Tibial artery (tissue), 4 donors: ENCODE results near the gene MIDN.

Source experiments
- DNase-seq, 2 donors: peaks; one replicate each; pipeline ENCODE4 v3.0.0-alpha.2; 2019
- H3K27ac ChIP-seq, 2 donors: fragments of 200-600 bp; sonication (generic) in 1 of 2; 1 replicate in 1 of 2; 2 replicates in 1 of 2; pipeline ENCODE4 v1.5.1; 2018 to 2019; ENCODE audit warnings: mild to moderate bottlenecking in 1 of 2
- H3K27me3 ChIP-seq, 2 donors: fragments of 200-600 bp; sonication (generic) in 1 of 2; one replicate each; pipeline versions ENCODE4 v1.5.1 to v1.6.0; 2016 to 2019
- H3K36me3 ChIP-seq, 3 donors: fragments of 200-600 bp; sonication (generic) in 2 of 3; one replicate each; pipeline ENCODE4 v1.5.1; 2016 to 2019; ENCODE audit warnings: mild to moderate bottlenecking in 2 of 3
- H3K4me1 ChIP-seq, 4 donors: fragments of 200-600 bp; sonication (generic) in 2 of 4; 1 replicate in 3 of 4; 2 replicates in 1 of 4; pipeline ENCODE4 v1.5.1; 2016 to 2019
- H3K4me3 ChIP-seq, 2 donors: fragments of 200-600 bp; sonication (generic) in 1 of 2; 1 replicate in 1 of 2; 2 replicates in 1 of 2; pipeline ENCODE4 v1.5.1; 2018 to 2019; ENCODE audit warnings: mild to moderate bottlenecking in 2 of 2
- H3K9me3 ChIP-seq, 3 donors: fragments of 200-600 bp; sonication (generic) in 1 of 3; one replicate each; pipeline ENCODE4 v1.5.1; 2016 to 2019
- intact Hi-C: fragments of 100-400 bp; cut with DNase I; formaldehyde crosslinking; loops from one replicate; pipeline ENCODE4 v1.15.0; 2023; ENCODE audit warnings: low total_unique reads
- TF ChIP-seq, protein P1 (sequence below), 2 experiments: fragments of 200-600 bp in 1 of 2; fragments of 450-650 bp in 1 of 2; IDR thresholded peaks; one replicate each; pipeline ENCODE4 v1.5.1; 2017 to 2019; ENCODE audit warnings: antibody characterized with exemption in 2 of 2, mild to moderate bottlenecking in 1 of 2, moderate library complexity in 1 of 2

The MIDN gene

DNA sequence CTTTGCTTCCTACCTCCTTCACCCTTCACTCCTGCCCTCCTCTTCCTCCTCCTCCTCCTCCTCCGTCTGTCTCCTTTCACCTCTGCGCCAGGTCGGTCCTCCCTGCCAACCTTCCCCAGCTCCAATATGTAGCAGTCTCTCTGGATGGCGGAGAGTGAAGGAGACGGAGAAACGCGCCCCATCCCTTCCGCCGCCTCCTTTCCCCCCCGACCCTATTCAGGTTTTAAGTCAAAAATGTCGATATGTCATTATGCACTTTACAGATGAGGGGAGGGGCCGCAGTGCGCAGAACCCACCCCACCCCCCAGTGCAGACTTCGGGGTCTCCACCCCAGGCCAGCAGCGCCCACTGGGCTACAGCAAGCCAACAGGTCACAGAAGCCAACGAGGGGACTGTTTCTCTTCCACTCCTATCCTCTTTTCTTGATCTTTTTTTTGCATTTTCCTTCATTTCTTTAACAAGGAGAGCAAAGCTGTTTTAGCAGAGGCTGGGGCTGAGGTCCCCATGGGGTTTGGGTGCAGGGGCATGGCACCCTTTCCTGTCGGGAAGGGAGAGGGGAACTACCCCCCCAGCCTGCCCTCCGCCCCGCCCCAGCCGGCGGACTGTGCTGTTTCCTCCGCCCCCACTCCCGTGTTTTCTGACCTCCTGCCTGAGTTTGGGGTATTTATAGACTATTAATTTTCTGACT is 9.2 kb downstream of the MIDN start:
- H3K4me3 ChIP-seq, result no peak overlapping the region
- no peaks in the 10 kb centered on the region for H3K27me3 ChIP-seq
- peaks cover 33 to 50% (median 47%) of the 10 kb centered on the region in 3 donors for H3K36me3 ChIP-seq
- H3K27ac ChIP-seq, result peak overlapping the region; percentile 93 to 95
- TF ChIP-seq, protein P1, sequence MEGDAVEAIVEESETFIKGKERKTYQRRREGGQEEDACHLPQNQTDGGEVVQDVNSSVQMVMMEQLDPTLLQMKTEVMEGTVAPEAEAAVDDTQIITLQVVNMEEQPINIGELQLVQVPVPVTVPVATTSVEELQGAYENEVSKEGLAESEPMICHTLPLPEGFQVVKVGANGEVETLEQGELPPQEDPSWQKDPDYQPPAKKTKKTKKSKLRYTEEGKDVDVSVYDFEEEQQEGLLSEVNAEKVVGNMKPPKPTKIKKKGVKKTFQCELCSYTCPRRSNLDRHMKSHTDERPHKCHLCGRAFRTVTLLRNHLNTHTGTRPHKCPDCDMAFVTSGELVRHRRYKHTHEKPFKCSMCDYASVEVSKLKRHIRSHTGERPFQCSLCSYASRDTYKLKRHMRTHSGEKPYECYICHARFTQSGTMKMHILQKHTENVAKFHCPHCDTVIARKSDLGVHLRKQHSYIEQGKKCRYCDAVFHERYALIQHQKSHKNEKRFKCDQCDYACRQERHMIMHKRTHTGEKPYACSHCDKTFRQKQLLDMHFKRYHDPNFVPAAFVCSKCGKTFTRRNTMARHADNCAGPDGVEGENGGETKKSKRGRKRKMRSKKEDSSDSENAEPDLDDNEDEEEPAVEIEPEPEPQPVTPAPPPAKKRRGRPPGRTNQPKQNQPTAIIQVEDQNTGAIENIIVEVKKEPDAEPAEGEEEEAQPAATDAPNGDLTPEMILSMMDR (IDR thresholded peaks at IDR 0.05), result no peak
- intact Hi-C loops, result no loop called here
- DNase-seq, result no peak
- peaks cover 17 to 86% (median 82%) of the 10 kb centered on the region in 4 donors for H3K4me1 ChIP-seq
- H3K9me3 ChIP-seq, result no peaks in the 10 kb centered on the region

DNA sequence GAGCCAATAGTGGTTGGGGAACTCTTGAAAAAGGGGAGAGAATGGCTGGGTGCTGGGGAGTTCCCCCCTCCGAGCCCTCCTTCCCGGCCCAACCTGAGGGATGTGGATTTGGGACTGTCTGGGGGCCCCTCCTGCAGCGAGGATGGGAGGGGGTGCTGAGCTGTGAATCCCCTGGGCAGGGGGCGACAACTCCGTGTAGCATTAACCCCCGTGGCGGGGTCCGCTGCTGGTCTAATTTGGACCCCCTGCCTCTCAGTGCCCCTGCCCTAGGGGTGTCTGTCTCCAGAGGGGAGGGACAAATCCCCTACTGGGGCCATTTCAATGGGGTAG is 9.7 kb downstream of the MIDN start:
- H3K4me1 ChIP-seq, result peaks cover 17 to 88% (median 85%) of the 10 kb centered on the region in 4 donors
- no peak overlapping the region for H3K4me3 ChIP-seq
- H3K27ac ChIP-seq, result peak overlapping the region; percentile 93 to 95
- no peak for DNase-seq
- H3K27me3 ChIP-seq, result no peaks in the 10 kb centered on the region
- TF ChIP-seq, protein P1 (IDR thresholded peaks at IDR 0.05), result no peak
- peaks cover 33 to 50% (median 47%) of the 10 kb centered on the region in 3 donors for H3K36me3 ChIP-seq
- intact Hi-C loops, result no loop called here
- no peaks in the 10 kb centered on the region for H3K9me3 ChIP-seq

DNA sequence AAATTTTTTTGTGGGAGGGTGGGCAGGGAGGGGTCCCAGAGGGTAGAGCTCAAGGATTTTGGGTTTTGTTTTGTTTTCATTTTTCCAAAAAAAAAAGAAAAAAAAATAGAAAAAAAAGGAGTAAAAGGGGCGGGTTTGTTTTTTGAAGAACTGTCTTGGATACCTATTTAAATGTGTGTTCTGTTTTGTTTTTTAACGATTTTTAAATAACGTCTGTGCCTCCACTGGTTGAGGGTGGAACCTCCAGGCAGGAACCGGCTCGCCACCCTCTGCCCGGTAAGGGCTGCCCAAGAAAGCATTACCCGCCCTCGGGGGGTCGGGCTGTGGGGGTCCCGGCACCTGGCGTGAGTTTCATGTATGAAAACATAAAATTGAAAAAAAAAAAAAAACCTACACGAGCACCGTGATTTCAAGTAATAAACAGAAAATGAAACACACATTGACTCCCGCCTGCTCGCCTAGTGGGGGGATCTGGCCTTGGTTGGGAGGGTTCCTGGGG is 10.4 kb downstream of the MIDN start:
- Histone ChIP-seq H3K36me3 (peaks cover 33 to 48% (median 46%) of the 10 kb centered on the region in 3 donors), H3K4me3 (peak overlapping the region; percentile 13 to 31), H3K27ac (peak overlapping the region; percentile 93 to 95), H3K4me1 (peaks cover 15 to 86% (median 80%) of the 10 kb centered on the region in 4 donors), H3K27me3 (no peaks in the 10 kb centered on the region), H3K9me3 (no peaks in the 10 kb centered on the region)
- intact Hi-C loops, result no loop called here
- TF ChIP-seq, protein P1 (IDR thresholded peaks at IDR 0.05), result no peak
- DNase-seq, result no peak

DNA sequence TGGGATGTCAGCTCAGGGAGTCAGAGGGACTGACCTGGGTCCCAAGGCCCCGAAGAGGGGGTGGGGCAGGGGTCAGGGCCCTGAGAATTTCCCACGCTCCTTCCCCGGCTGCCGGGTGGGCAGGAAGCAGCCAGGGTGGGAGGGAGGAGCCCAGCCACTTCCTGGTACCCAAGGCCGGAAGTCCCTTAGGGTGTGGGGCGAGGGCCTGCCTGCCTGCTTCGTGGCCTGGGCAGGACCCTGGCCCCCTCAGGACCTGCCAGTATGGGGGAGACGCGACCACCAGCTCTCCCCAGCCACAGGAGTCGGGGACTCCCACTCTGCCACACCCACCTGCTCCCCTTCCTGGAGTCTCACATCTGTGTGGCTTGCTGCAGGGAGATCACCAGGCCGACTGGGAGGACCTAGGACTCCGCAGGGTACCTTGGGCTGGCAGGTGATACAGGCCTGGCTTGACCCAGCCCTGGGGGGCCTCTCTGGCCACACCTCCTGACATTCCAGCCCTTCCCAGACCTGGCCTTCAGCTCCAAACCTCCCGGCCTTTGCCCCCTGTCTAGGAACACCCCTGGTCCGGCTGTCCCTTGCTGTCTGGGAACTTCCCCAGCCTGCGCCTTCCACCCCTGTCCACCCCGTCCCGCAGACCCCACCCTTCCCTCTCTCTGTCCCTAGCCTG is 11.0 kb downstream of the MIDN start:
- H3K9me3 ChIP-seq, result no peaks in the 10 kb centered on the region
- DNase-seq, result peak; percentile 70 to 87
- peak overlapping the region; percentile 13 to 31 for H3K4me3 ChIP-seq
- intact Hi-C loops, result no loop called here
- H3K36me3 ChIP-seq, result peaks cover 29 to 42% (median 41%) of the 10 kb centered on the region in 3 donors
- peaks cover 10 to 80% (median 75%) of the 10 kb centered on the region in 4 donors for H3K4me1 ChIP-seq
- TF ChIP-seq, protein P1 (IDR thresholded peaks at IDR 0.05), result no peak
- no peaks in the 10 kb centered on the region for H3K27me3 ChIP-seq
- H3K27ac ChIP-seq, result peak overlapping the region; percentile 93 to 95

DNA sequence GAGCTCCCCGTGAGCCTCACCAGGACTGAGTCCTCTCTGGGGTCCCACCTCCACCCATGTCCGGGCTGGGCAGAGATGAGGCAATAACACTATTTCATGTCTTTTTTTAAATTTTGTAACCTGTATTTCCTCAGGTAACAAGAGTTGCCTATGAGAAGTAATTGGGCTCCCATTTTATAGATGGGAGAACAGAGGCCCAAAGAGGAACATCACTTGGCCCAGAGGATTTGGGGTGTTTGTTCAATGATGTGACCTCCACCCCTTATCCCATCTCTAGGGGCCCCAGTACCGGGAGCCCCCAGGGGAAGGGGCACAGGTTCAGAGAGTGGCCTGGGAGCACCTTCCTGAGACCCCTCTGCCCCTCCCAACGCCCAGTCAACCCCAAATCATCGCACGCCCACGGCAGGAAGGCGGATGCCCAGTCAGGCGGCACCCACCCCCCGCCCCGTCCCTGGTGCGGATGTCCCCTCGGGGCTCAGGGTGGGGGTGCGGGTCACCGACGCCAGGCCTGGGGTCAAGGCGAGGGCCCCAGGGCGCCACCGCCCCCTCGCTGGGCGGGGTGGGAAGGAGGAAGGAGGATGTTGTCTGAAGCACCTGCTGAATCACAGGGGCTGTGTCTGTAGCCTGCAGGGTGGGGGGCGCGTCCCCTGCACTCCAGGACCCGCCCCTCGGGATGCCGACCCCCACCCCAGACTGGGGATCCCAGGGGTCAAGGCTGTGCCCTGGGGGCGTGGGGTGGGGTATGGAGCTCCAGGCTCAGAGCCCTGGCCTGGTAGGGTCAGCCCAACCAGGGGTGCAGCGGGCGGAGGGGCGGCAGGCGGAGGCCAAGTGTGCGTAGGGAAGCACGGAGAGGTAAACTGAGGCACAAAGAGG is 11.7 kb downstream of the MIDN start:
- intact Hi-C loops, result no loop called here
- H3K36me3 ChIP-seq, result peaks cover 21 to 34% (median 33%) of the 10 kb centered on the region in 3 donors
- H3K27me3 ChIP-seq, result no peaks in the 10 kb centered on the region
- peak overlapping the region; percentile 93 to 95 for H3K27ac ChIP-seq
- TF ChIP-seq, protein P1 (IDR thresholded peaks at IDR 0.05), result no peak
- peak overlapping the region; percentile 64 to 77 for H3K4me3 ChIP-seq
- H3K4me1 ChIP-seq, result peaks cover 10 to 77% (median 72%) of the 10 kb centered on the region in 4 donors
- no peaks in the 10 kb centered on the region for H3K9me3 ChIP-seq
- peak in 1 of 2 donors; percentile 75 for DNase-seq
